Measurements from ENCODE around the gene PRMT7. TPM values are rescaled to one million over a fixed set of nuclear protein-coding genes. Genes with fewer than 3 reads are reported as not detected.
A peak's percentile ranks its signal among the peaks of the same experiment; 100 is the strongest.

PRMT7 gene
- total RNA-seq, 1 experiment from 2014 or later = 44.6 TPM

GRCh38 chr16:68367030-68367429 is 56.2 kb downstream of the PRMT7 start:
- H3K27me3 ChIP-seq (ENCODE audit: low read length) = no peaks in the 10 kb centered on the region
- H2AFZ ChIP-seq (ENCODE audit: low read length) = no peak overlapping the region
- H3K9me3 ChIP-seq (ENCODE audit: low read length) = no peaks in the 10 kb centered on the region
- H3K27ac ChIP-seq (ENCODE audit: low read length) = no peak overlapping the region
- H3K4me3 ChIP-seq (ENCODE audit: low read length) = no peak overlapping the region
- H3K4me2 ChIP-seq (ENCODE audit: low read depth, low read length, poor library complexity, severe bottlenecking) = no peak overlapping the region
- H3K79me2 ChIP-seq (ENCODE audit: low read length) = no peaks in the 10 kb centered on the region
- no peaks in the 10 kb centered on the region for H3K36me3 ChIP-seq (ENCODE audit: insufficient read depth, low read length)
- no peaks in the 10 kb centered on the region for H3K9me2 ChIP-seq (replicated peaks; ENCODE audit: insufficient read depth, low read length)
- peak; percentile 77 for DNase-seq
- peaks cover 44% of the 10 kb centered on the region for H3K4me1 ChIP-seq (ENCODE audit: low read length)
- no peak overlapping the region for H3K9ac ChIP-seq (ENCODE audit: low read length)
- no peaks in the 10 kb centered on the region; the same call in 1 of the 2 replicates for H4K20me1 ChIP-seq (ENCODE audit: insufficient read depth, low read depth, low read length)

DNA sequence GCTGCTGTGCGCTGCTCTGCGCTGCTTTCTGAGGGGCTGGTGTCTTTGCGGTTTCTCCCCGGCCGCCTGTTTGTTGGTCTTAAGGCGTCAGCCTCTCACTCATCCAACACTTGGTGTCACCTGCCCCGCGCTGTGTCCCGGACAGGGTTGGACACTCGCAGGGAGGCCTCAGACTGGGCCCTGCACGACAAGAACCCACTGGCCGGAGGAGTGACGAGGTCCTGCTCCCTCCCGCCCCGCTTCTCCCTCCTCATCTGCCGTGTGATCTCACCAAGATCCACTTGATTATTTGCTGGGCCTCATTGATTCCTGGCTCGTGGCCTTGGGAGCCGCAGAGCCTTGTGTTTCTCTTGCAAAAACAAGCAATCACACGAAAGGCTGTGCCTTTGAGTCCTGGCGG is 56.6 kb downstream of the PRMT7 start:
- Histone ChIP-seq H4K20me1 (ENCODE audit: insufficient read depth, low read depth, low read length) (no peaks in the 10 kb centered on the region; the same call in 1 of the 2 replicates), H3K9me3 (ENCODE audit: low read length) (no peaks in the 10 kb centered on the region), H3K27ac (ENCODE audit: low read length) (no peak overlapping the region), H3K79me2 (ENCODE audit: low read length) (no peaks in the 10 kb centered on the region), H3K9ac (ENCODE audit: low read length) (no peak overlapping the region), H3K4me2 (ENCODE audit: low read depth, low read length, poor library complexity, severe bottlenecking) (no peak overlapping the region), H3K4me3 (ENCODE audit: low read length) (no peak overlapping the region), H2AFZ (ENCODE audit: low read length) (no peak overlapping the region), H3K4me1 (ENCODE audit: low read length) (peaks cover 40% of the 10 kb centered on the region), H3K36me3 (ENCODE audit: insufficient read depth, low read length) (no peaks in the 10 kb centered on the region), H3K27me3 (ENCODE audit: low read length) (no peaks in the 10 kb centered on the region), H3K9me2 (replicated peaks; ENCODE audit: insufficient read depth, low read length) (no peaks in the 10 kb centered on the region)
- DNase-seq = no peak

- no peaks in the 10 kb centered on the region for H3K27me3 ChIP-seq (ENCODE audit: low read length)
- H3K27ac ChIP-seq (ENCODE audit: low read length) = no peak overlapping the region
- peaks cover 35% of the 10 kb centered on the region for H3K4me1 ChIP-seq (ENCODE audit: low read length)
- no peaks in the 10 kb centered on the region for H3K9me3 ChIP-seq (ENCODE audit: low read length)
- H4K20me1 ChIP-seq (ENCODE audit: insufficient read depth, low read depth, low read length) = no peaks in the 10 kb centered on the region; the same call in 1 of the 2 replicates
- no peaks in the 10 kb centered on the region for H3K9me2 ChIP-seq (replicated peaks; ENCODE audit: insufficient read depth, low read length)
- H2AFZ ChIP-seq (ENCODE audit: low read length) = no peak overlapping the region
- no peaks in the 10 kb centered on the region for H3K79me2 ChIP-seq (ENCODE audit: low read length)
- no peak overlapping the region for H3K4me3 ChIP-seq (ENCODE audit: low read length)
- H3K9ac ChIP-seq (ENCODE audit: low read length) = no peak overlapping the region
- no peak for DNase-seq
- no peaks in the 10 kb centered on the region for H3K36me3 ChIP-seq (ENCODE audit: insufficient read depth, low read length)
- H3K4me2 ChIP-seq (ENCODE audit: low read depth, low read length, poor library complexity, severe bottlenecking) = no peak overlapping the region
Observed at GRCh38 chr16:68367891-68368290, 57.1 kb downstream of the PRMT7 start.

- H4K20me1 ChIP-seq (ENCODE audit: insufficient read depth, low read depth, low read length) = no peaks in the 10 kb centered on the region; the same call in 1 of the 2 replicates
- H3K9me2 ChIP-seq (replicated peaks; ENCODE audit: insufficient read depth, low read length) = no peaks in the 10 kb centered on the region
- peaks cover 39% of the 10 kb centered on the region for H3K4me1 ChIP-seq (ENCODE audit: low read length)
- H3K4me3 ChIP-seq (ENCODE audit: low read length) = no peak overlapping the region
- H2AFZ ChIP-seq (ENCODE audit: low read length) = no peak overlapping the region
- H3K4me2 ChIP-seq (ENCODE audit: low read depth, low read length, poor library complexity, severe bottlenecking) = peak overlapping the region; percentile 39
- H3K9me3 ChIP-seq (ENCODE audit: low read length) = no peaks in the 10 kb centered on the region
- H3K36me3 ChIP-seq (ENCODE audit: insufficient read depth, low read length) = no peaks in the 10 kb centered on the region
- 0 out of 2 replicates have a peak overlapping the region, but pooled peaks have one; percentile 22 for H3K9ac ChIP-seq (ENCODE audit: low read length)
- no peak overlapping the region for H3K27ac ChIP-seq (ENCODE audit: low read length)
- no peak for DNase-seq
- H3K79me2 ChIP-seq (ENCODE audit: low read length) = no peaks in the 10 kb centered on the region
- H3K27me3 ChIP-seq (ENCODE audit: low read length) = no peaks in the 10 kb centered on the region
Observed at GRCh38 chr16:68368301-68368888, 57.6 kb downstream of the PRMT7 start.

GRCh38 chr16:68369168-68369567 is 58.3 kb downstream of the PRMT7 start:
- H3K79me2 ChIP-seq (ENCODE audit: low read length) = no peaks in the 10 kb centered on the region
- H4K20me1 ChIP-seq (ENCODE audit: insufficient read depth, low read depth, low read length) = no peaks in the 10 kb centered on the region; the same call in 1 of the 2 replicates
- no peak overlapping the region for H3K4me3 ChIP-seq (ENCODE audit: low read length)
- peak overlapping the region; percentile 30; the same call in 1 of the 2 replicates for H3K9ac ChIP-seq (ENCODE audit: low read length)
- H3K9me3 ChIP-seq (ENCODE audit: low read length) = no peaks in the 10 kb centered on the region
- no peaks in the 10 kb centered on the region for H3K9me2 ChIP-seq (replicated peaks; ENCODE audit: insufficient read depth, low read length)
- H3K36me3 ChIP-seq (ENCODE audit: insufficient read depth, low read length) = no peaks in the 10 kb centered on the region
- no peaks in the 10 kb centered on the region for H3K27me3 ChIP-seq (ENCODE audit: low read length)
- no peak for DNase-seq
- H3K4me2 ChIP-seq (ENCODE audit: low read depth, low read length, poor library complexity, severe bottlenecking) = peak overlapping the region; percentile 39
- H3K27ac ChIP-seq (ENCODE audit: low read length) = no peak overlapping the region
- H2AFZ ChIP-seq (ENCODE audit: low read length) = no peak overlapping the region
- H3K4me1 ChIP-seq (ENCODE audit: low read length) = peaks cover 40% of the 10 kb centered on the region

DNA sequence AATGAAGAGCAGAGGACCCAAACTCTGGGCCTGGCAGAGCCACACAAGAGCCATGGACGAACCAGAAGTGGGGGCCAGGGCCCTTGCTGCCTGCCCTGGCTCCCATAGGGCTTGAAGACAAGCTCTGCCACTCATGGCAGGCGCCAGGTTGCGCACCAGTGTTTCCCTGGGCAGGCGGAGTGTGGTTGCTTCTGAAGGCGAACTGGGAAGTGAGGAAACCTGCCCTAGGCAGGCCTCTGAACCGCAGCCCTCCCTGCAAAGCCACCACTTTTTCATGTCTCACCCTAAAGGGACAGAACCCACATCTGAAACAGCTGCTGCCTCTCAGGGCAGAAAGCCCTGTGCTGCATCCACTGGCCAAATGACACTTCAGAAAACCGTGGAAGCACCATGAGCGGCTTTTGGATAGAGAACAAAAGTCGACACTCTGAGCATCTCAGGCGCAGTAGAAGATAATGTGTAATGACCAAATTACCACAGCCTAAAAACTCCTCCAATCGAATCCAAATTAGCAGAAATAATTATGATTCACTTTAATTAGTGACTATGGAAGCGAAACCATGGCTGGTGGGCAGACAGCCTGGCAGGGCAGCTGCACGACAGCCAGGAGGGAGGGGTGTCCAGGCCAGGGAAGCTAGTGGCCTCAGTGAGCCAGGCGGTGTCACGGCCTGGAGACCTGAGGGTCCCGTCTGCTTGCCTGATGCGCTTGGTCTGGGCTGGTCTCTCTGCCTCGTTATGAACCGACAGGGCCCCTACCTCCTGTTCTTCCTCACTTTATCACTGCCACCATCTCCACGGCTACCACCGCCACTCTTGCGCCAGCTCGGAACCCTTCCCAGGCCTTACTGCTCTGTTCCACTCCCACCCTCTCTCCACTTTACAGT is 59.1 kb downstream of the PRMT7 start:
- no peak overlapping the region for H3K27ac ChIP-seq (ENCODE audit: low read length)
- DNase-seq = no peak

GRCh38 chr16:68370581-68371275 is 59.9 kb downstream of the PRMT7 start:
- Histone ChIP-seq H3K4me3 (ENCODE audit: low read length) (no peak overlapping the region), H4K20me1 (ENCODE audit: insufficient read depth, low read depth, low read length) (no peaks in the 10 kb centered on the region; the same call in 1 of the 2 replicates), H3K36me3 (ENCODE audit: insufficient read depth, low read length) (no peaks in the 10 kb centered on the region), H3K9me3 (ENCODE audit: low read length) (no peaks in the 10 kb centered on the region), H3K9ac (ENCODE audit: low read length) (no peak overlapping the region), H3K27me3 (ENCODE audit: low read length) (no peaks in the 10 kb centered on the region), H3K4me2 (ENCODE audit: low read depth, low read length, poor library complexity, severe bottlenecking) (no peak overlapping the region), H3K27ac (ENCODE audit: low read length) (no peak overlapping the region), H3K9me2 (replicated peaks; ENCODE audit: insufficient read depth, low read length) (no peaks in the 10 kb centered on the region), H3K79me2 (ENCODE audit: low read length) (no peaks in the 10 kb centered on the region), H2AFZ (ENCODE audit: low read length) (no peak overlapping the region), H3K4me1 (ENCODE audit: low read length) (peaks cover 38% of the 10 kb centered on the region)
- DNase-seq = no peak

More for the DNA sequence above, 59.1 kb downstream of the PRMT7 start:
- no peaks in the 10 kb centered on the region for H3K36me3 ChIP-seq (ENCODE audit: insufficient read depth, low read length)
- H3K27me3 ChIP-seq (ENCODE audit: low read length) = no peaks in the 10 kb centered on the region
- H3K4me1 ChIP-seq (ENCODE audit: low read length) = peaks cover 39% of the 10 kb centered on the region
- no peaks in the 10 kb centered on the region; the same call in 1 of the 2 replicates for H4K20me1 ChIP-seq (ENCODE audit: insufficient read depth, low read depth, low read length)
- no peaks in the 10 kb centered on the region for H3K9me2 ChIP-seq (replicated peaks; ENCODE audit: insufficient read depth, low read length)
- no peaks in the 10 kb centered on the region for H3K79me2 ChIP-seq (ENCODE audit: low read length)
- no peak overlapping the region for H2AFZ ChIP-seq (ENCODE audit: low read length)
- H3K4me3 ChIP-seq (ENCODE audit: low read length) = no peak overlapping the region
- H3K4me2 ChIP-seq (ENCODE audit: low read depth, low read length, poor library complexity, severe bottlenecking) = no peak overlapping the region
- H3K9me3 ChIP-seq (ENCODE audit: low read length) = no peaks in the 10 kb centered on the region
- no peak overlapping the region for H3K9ac ChIP-seq (ENCODE audit: low read length)

GRCh38 chr16:68371276-68371651 is 60.4 kb downstream of the PRMT7 start:
- Histone ChIP-seq H2AFZ (ENCODE audit: low read length) (no peak overlapping the region), H3K9me2 (replicated peaks; ENCODE audit: insufficient read depth, low read length) (no peaks in the 10 kb centered on the region), H4K20me1 (ENCODE audit: insufficient read depth, low read depth, low read length) (no peaks in the 10 kb centered on the region; the same call in 1 of the 2 replicates), H3K27me3 (ENCODE audit: low read length) (no peaks in the 10 kb centered on the region), H3K9me3 (ENCODE audit: low read length) (no peaks in the 10 kb centered on the region), H3K4me1 (ENCODE audit: low read length) (peaks cover 37% of the 10 kb centered on the region), H3K4me3 (ENCODE audit: low read length) (no peak overlapping the region), H3K27ac (ENCODE audit: low read length) (no peak overlapping the region), H3K9ac (ENCODE audit: low read length) (no peak overlapping the region), H3K36me3 (ENCODE audit: insufficient read depth, low read length) (no peaks in the 10 kb centered on the region), H3K4me2 (ENCODE audit: low read depth, low read length, poor library complexity, severe bottlenecking) (no peak overlapping the region), H3K79me2 (ENCODE audit: low read length) (no peaks in the 10 kb centered on the region)
- no peak for DNase-seq
